ENCODE measurements around the gene CYP4F8.

- TF ChIP-seq CTCF (IDR thresholded peaks at IDR 0.05; ENCODE audit: insufficient read depth, low read length) (no peak), REST (IDR thresholded peaks at IDR 0.05; ENCODE audit: insufficient replicate concordance, low read depth) (no peak), POLR2AphosphoS5 (IDR thresholded peaks at IDR 0.05; ENCODE audit: low read depth) (no peak), GABPA (IDR thresholded peaks at IDR 0.05; ENCODE audit: low read depth) (no peak), SPI1 (IDR thresholded peaks at IDR 0.05; ENCODE audit: borderline replicate concordance, low read depth) (no peak)
These were observed 41.4 kb downstream of the CYP4F8 start for GRCh38 chr19:15656467-15656866.

Data from HL-60 (cell line).